GM12892 (cell line): ENCODE data around the gene PRDX6.
"Not testable (repeated sequence)": the region's sequence is repeated elsewhere in the genome, so short reads cannot be mapped to it uniquely, and the experiment has no call there.

Experiments used
- DNase-seq: peaks from one replicate; pipeline ENCODE4 v3.0.0; 2011; ENCODE audit not compliant: insufficient read length
- FAIRE-seq: peaks from 2 replicates; lab custom pipeline; 2011; peaks lifted over from hg19 to GRCh38; lab: Jason Lieb, UNC
- POLR2A ChIP-seq: IDR thresholded peaks from 2 replicates; pipeline ENCODE4 v1.6.1; 2011; ENCODE audit warnings: low read depth, low read length, control low read depth
- POLR2AphosphoS5 ChIP-seq: IDR thresholded peaks from 2 replicates; pipeline ENCODE4 v1.6.1; 2011; ENCODE audit warnings: low read depth, low read length, control low read depth
- TAF1 ChIP-seq: IDR thresholded peaks from 2 replicates; pipeline ENCODE4 v1.6.1; 2011; ENCODE audit warnings: low read depth, mild to moderate bottlenecking, control low read depth, low read length, borderline replicate concordance

The PRDX6 gene

GRCh38 chr1:173484276-173484675, 7.1 kb downstream of the PRDX6 start:
- FAIRE-seq (no peak), DNase-seq (no peak)
- no peak for TF ChIP-seq POLR2A
- no peak for TF ChIP-seq POLR2AphosphoS5
- no peak for TF ChIP-seq TAF1

- DNase-seq (no peak), FAIRE-seq (no peak)
- TF ChIP-seq POLR2A, result no peak
- no peak for TF ChIP-seq TAF1
- TF ChIP-seq POLR2AphosphoS5, result no peak
Measured at GRCh38 chr1:173485401-173485800, 8.3 kb downstream of the PRDX6 start.

- DNase-seq (no peak), FAIRE-seq (no peak)
- TF ChIP-seq POLR2AphosphoS5 (no peak), POLR2A (no peak)
Measured at GRCh38 chr1:173488001-173488400, 10.9 kb downstream of the PRDX6 start.

- no peak for DNase-seq
- no peak for FAIRE-seq
- TF ChIP-seq POLR2A (no peak), POLR2AphosphoS5 (0 out of 2 replicates have a peak, but pooled peaks have one; percentile 26), TAF1 (no peak)
Measured at GRCh38 chr1:173489149-173489600, 12.0 kb downstream of the PRDX6 start.

GRCh38 chr1:173489929-173490328, 12.8 kb downstream of the PRDX6 start:
- TF ChIP-seq TAF1 (no peak), POLR2AphosphoS5 (no peak), POLR2A (no peak)
- FAIRE-seq, result no peak
- no peak for DNase-seq

- DNase-seq (no peak), FAIRE-seq (no peak)
- TF ChIP-seq TAF1 (no peak), POLR2A (no peak), POLR2AphosphoS5 (no peak)
Measured at GRCh38 chr1:173491508-173491907, 14.4 kb downstream of the PRDX6 start.

- DNase-seq, FAIRE-seq: not testable (repeated sequence)
Measured at GRCh38 chr1:173493125-173493524, 16.0 kb downstream of the PRDX6 start.

GRCh38 chr1:173495609-173496267, 18.6 kb downstream of the PRDX6 start:
- no peak for FAIRE-seq
- no peak for DNase-seq
- TF ChIP-seq TAF1, result no peak
- no peak for TF ChIP-seq POLR2A
- no peak for TF ChIP-seq POLR2AphosphoS5

- TF ChIP-seq POLR2AphosphoS5, result no peak
- no peak for TF ChIP-seq TAF1
- no peak for TF ChIP-seq POLR2A
- DNase-seq (no peak), FAIRE-seq (no peak)
Measured at GRCh38 chr1:173496757-173497320, 19.7 kb downstream of the PRDX6 start.

GRCh38 chr1:173499729-173500128, 22.6 kb downstream of the PRDX6 start:
- TF ChIP-seq POLR2AphosphoS5, result no peak
- TF ChIP-seq POLR2A, result no peak
- no peak for TF ChIP-seq TAF1
- peak; percentile 46 for FAIRE-seq

GRCh38 chr1:173502104-173502503, 25.0 kb downstream of the PRDX6 start:
- TF ChIP-seq POLR2A (no peak), POLR2AphosphoS5 (no peak), TAF1 (no peak)
- DNase-seq (no peak), FAIRE-seq (no peak)

More at GRCh38 chr1:173499729-173500128, 22.6 kb downstream of the PRDX6 start:
- DNase-seq, result no peak

GRCh38 chr1:173503391-173503790, 26.3 kb downstream of the PRDX6 start:
- FAIRE-seq (no peak), DNase-seq (no peak)
- TF ChIP-seq TAF1 (no peak), POLR2A (no peak), POLR2AphosphoS5 (no peak)

- TF ChIP-seq POLR2A (no peak), TAF1 (no peak), POLR2AphosphoS5 (no peak)
- DNase-seq, result no peak
- no peak for FAIRE-seq
Measured at GRCh38 chr1:173504268-173504667, 27.1 kb downstream of the PRDX6 start.

- no peak for FAIRE-seq
- DNase-seq, result no peak
- TF ChIP-seq TAF1 (no peak), POLR2AphosphoS5 (no peak), POLR2A (no peak)
Measured at GRCh38 chr1:173505391-173505790, 28.3 kb downstream of the PRDX6 start.
